C4-2B (cell line): ENCODE results near the gene PLXDC2.

Experiments used
- H3K27ac ChIP-seq: fragments of 450-650 bp; 2 replicates; pipeline ENCODE4 v1.5.1; 2017
- CTCF ChIP-seq: fragments of 450-650 bp; conservative IDR thresholded peaks from 2 replicates; pipeline ENCODE4 v1.5.1; 2017; ENCODE audit warnings: mild to moderate bottlenecking
- ZFX ChIP-seq: fragments of 450-650 bp; IDR thresholded peaks from 2 replicates; pipeline ENCODE4 v1.6.1; 2017

PLXDC2 gene

GRCh38 chr10:20300735-20301134 is 484.5 kb downstream of the PLXDC2 start:
- TF ChIP-seq CTCF = no peak
- no peak overlapping the region for H3K27ac ChIP-seq

GRCh38 chr10:20302033-20302432 is 485.8 kb downstream of the PLXDC2 start:
- TF ChIP-seq ZFX (no peak), CTCF (no peak)
- no peak overlapping the region for H3K27ac ChIP-seq

GRCh38 chr10:20303453-20304152 is 487.4 kb downstream of the PLXDC2 start:
- no peak overlapping the region for H3K27ac ChIP-seq
- no peak for TF ChIP-seq ZFX
- TF ChIP-seq CTCF = no peak

- TF ChIP-seq CTCF (no peak), ZFX (no peak)
- H3K27ac ChIP-seq = no peak overlapping the region
These were observed 497.4 kb downstream of the PLXDC2 start for GRCh38 chr10:20313665-20314064.

GRCh38 chr10:20314431-20314830 is 498.2 kb downstream of the PLXDC2 start:
- no peak overlapping the region for H3K27ac ChIP-seq

GRCh38 chr10:20327954-20328353 is 511.7 kb downstream of the PLXDC2 start:
- TF ChIP-seq ZFX (no peak), CTCF (no peak)
- no peak overlapping the region for H3K27ac ChIP-seq

More at GRCh38 chr10:20314431-20314830, 498.2 kb downstream of the PLXDC2 start:
- TF ChIP-seq CTCF (no peak), ZFX (0 out of 2 replicates have a peak, but pooled peaks have one; percentile 14)

- TF ChIP-seq CTCF = no peak
- no peak for TF ChIP-seq ZFX
- H3K27ac ChIP-seq = no peak overlapping the region
These were observed 514.0 kb downstream of the PLXDC2 start for GRCh38 chr10:20330246-20330645.
